Astrocyte (in vitro differentiated cells and primary cell): ENCODE results near the gene GPR15LG. TPM values are rescaled to one million over a fixed set of nuclear protein-coding genes. Genes with fewer than 3 reads are reported as not detected.
"Not testable (repeated sequence)": the region's sequence is repeated elsewhere in the genome, so short reads cannot be mapped to it uniquely, and the experiment has no call there.

Experiments
- DNase-seq: peaks from one replicate; pipeline ENCODE4 v3.0.0-alpha.2; 2010; ENCODE audit warnings: low read depth
- FAIRE-seq: peaks from 2 replicates; lab custom pipeline; 2011; peaks lifted over from hg19 to GRCh38; lab: Jason Lieb, UNC
- H2AFZ ChIP-seq: 2 replicates; pipeline ENCODE4 v1.6.0; 2012; ENCODE audit warnings: low read depth, low read length, inconsistent platforms
- H3K27ac ChIP-seq: 2 replicates; pipeline ENCODE4 v1.5.1; 2011; ENCODE audit warnings: low read depth, low read length, inconsistent platforms
- H3K27me3 ChIP-seq: 2 replicates; pipeline ENCODE4 v1.6.0; 2011; ENCODE audit warnings: low read length, inconsistent platforms; ENCODE audit not compliant: insufficient read depth
- H3K36me3 ChIP-seq: 2 replicates; pipeline ENCODE4 v1.5.1; 2011; ENCODE audit warnings: low read length, inconsistent platforms; ENCODE audit not compliant: insufficient read depth
- H3K4me1 ChIP-seq: 2 replicates; pipeline ENCODE4 v1.5.1; 2011; ENCODE audit warnings: low read length, inconsistent platforms; ENCODE audit not compliant: insufficient read depth
- H3K4me2 ChIP-seq: 2 replicates; pipeline ENCODE4 v1.6.0; 2012; ENCODE audit warnings: low read length, inconsistent platforms
- H3K4me3 ChIP-seq: 2 replicates; pipeline ENCODE4 v1.5.1; 2011; ENCODE audit warnings: low read depth, mild to moderate bottlenecking, low read length, inconsistent platforms; ENCODE audit not compliant: insufficient read depth
- H3K79me2 ChIP-seq: 2 replicates; pipeline ENCODE4 v1.6.0; 2012; ENCODE audit warnings: mild to moderate bottlenecking, low read length, inconsistent platforms; ENCODE audit not compliant: insufficient read depth
- H3K9ac ChIP-seq: 2 replicates; pipeline ENCODE4 v1.6.0; 2012; ENCODE audit warnings: mild to moderate bottlenecking, low read length, inconsistent platforms
- H3K9me3 ChIP-seq: 2 replicates; pipeline ENCODE4 v1.5.1; 2012; ENCODE audit warnings: low read depth, mild to moderate bottlenecking, low read length, inconsistent platforms; ENCODE audit not compliant: insufficient read depth
- H4K20me1 ChIP-seq: 2 replicates; pipeline ENCODE4 v1.6.0; 2012; ENCODE audit warnings: low read length, inconsistent platforms; ENCODE audit not compliant: insufficient read depth
- H3K27ac Mint-ChIP-seq: one replicate; pipeline ENCODE4 v1.8.0; 2021; ENCODE audit warnings: mild to moderate bottlenecking, mixed read lengths; ENCODE audit not compliant: unreplicated experiment
- H3K27me3 Mint-ChIP-seq: one replicate; pipeline ENCODE4 v1.8.0; 2021; ENCODE audit warnings: low read depth, mixed read lengths; ENCODE audit not compliant: unreplicated experiment
- H3K36me3 Mint-ChIP-seq: one replicate; pipeline ENCODE4 v1.8.0; 2021; ENCODE audit warnings: low read depth, mixed read lengths; ENCODE audit not compliant: unreplicated experiment
- H3K4me1 Mint-ChIP-seq: one replicate; pipeline ENCODE4 v1.8.0; 2021; ENCODE audit warnings: low read depth, mixed read lengths; ENCODE audit not compliant: unreplicated experiment
- H3K4me3 Mint-ChIP-seq: one replicate; pipeline ENCODE4 v1.8.0; 2021; ENCODE audit warnings: mild to moderate bottlenecking, moderate library complexity, mixed read lengths; ENCODE audit not compliant: unreplicated experiment
- H3K9me3 Mint-ChIP-seq: one replicate; pipeline ENCODE4 v1.8.0; 2021; ENCODE audit warnings: mild to moderate bottlenecking, mixed read lengths; ENCODE audit not compliant: unreplicated experiment
- CTCF ChIP-seq: IDR thresholded peaks from 2 replicates; pipeline ENCODE4 v1.5.1; 2011; ENCODE audit warnings: low read depth, mild to moderate bottlenecking, inconsistent platforms, low read length, moderate library complexity; ENCODE audit not compliant: insufficient read depth
- EZH2 ChIP-seq: IDR thresholded peaks from 2 replicates; pipeline ENCODE4 v1.6.1; 2012; ENCODE audit warnings: mild to moderate bottlenecking, low read length, inconsistent platforms; ENCODE audit not compliant: insufficient read depth
- total RNA-seq: library from RNA; stranded (reverse); gene quantifications from 2 replicates; pipeline ENCODE4 v1.2.1, GENCODE V29; 2021

The GPR15LG gene
- total RNA-seq, 1 donor from 2014 or later = not detected

DNA sequence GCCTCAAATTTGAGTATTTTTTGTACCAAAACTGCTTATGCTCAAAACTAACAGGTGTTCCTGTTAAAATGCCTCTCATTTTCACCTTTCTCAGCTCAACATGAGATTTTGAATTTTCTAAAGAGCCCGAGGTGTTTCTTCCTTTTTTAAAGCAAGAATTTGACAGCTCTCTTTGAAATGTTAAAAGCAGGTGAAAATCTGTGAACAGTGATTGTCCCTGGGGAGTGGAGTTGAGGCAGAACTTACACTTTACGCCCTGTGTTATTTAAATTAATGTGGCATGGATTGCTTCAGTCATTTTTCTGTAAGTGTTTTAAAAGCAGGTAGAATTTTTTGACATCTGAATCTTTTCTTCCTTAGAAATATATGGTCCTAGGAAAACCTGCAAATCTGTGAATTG, 9.2 kb upstream of the GPR15LG start:
- no peaks in the 10 kb centered on the region for H3K9me3 ChIP-seq
- no peak overlapping the region for H3K4me3 Mint-ChIP-seq
- H3K27ac Mint-ChIP-seq = no peak overlapping the region

GRCh38 chr10:84166620-84167288, 6.8 kb upstream of the GPR15LG start:
- H2AFZ ChIP-seq = no peak overlapping the region
- H3K27me3 Mint-ChIP-seq = peaks cover 12% of the 10 kb centered on the region
- TF ChIP-seq CTCF (no peak), EZH2 (no peak)
- H3K4me1 ChIP-seq = no peaks in the 10 kb centered on the region
- H3K4me1 Mint-ChIP-seq = no peaks in the 10 kb centered on the region
- no peak overlapping the region for H3K9ac ChIP-seq
- H3K4me3 Mint-ChIP-seq = no peak overlapping the region
- no peaks in the 10 kb centered on the region for H3K9me3 ChIP-seq
- DNase-seq = no peak
- no peak overlapping the region for H3K27ac ChIP-seq
- no peaks in the 10 kb centered on the region for H4K20me1 ChIP-seq
- no peaks in the 10 kb centered on the region for H3K36me3 ChIP-seq
- no peaks in the 10 kb centered on the region for H3K27me3 ChIP-seq
- H3K27ac Mint-ChIP-seq = no peak overlapping the region
- peaks cover 12% of the 10 kb centered on the region for H3K9me3 Mint-ChIP-seq
- H3K36me3 Mint-ChIP-seq = no peaks in the 10 kb centered on the region
- H3K4me2 ChIP-seq = no peak overlapping the region
- FAIRE-seq = no peak
- no peak overlapping the region for H3K4me3 ChIP-seq
- H3K79me2 ChIP-seq = no peaks in the 10 kb centered on the region

More for the DNA sequence above, 9.2 kb upstream of the GPR15LG start:
- H3K36me3 Mint-ChIP-seq = no peaks in the 10 kb centered on the region
- no peak overlapping the region for H2AFZ ChIP-seq
- TF ChIP-seq CTCF (no peak), EZH2 (no peak)
- no peaks in the 10 kb centered on the region for H3K79me2 ChIP-seq
- no peak overlapping the region for H3K9ac ChIP-seq
- DNase-seq (no peak), FAIRE-seq (no peak)
- no peaks in the 10 kb centered on the region for H3K4me1 Mint-ChIP-seq
- no peak overlapping the region for H3K27ac ChIP-seq
- H3K4me3 ChIP-seq = no peak overlapping the region
- peaks cover 12% of the 10 kb centered on the region for H3K27me3 Mint-ChIP-seq
- H3K4me2 ChIP-seq = no peak overlapping the region
- no peaks in the 10 kb centered on the region for H3K36me3 ChIP-seq
- peaks cover 12% of the 10 kb centered on the region for H3K9me3 Mint-ChIP-seq
- no peaks in the 10 kb centered on the region for H3K27me3 ChIP-seq
- H4K20me1 ChIP-seq = no peaks in the 10 kb centered on the region
- H3K4me1 ChIP-seq = no peaks in the 10 kb centered on the region

DNA sequence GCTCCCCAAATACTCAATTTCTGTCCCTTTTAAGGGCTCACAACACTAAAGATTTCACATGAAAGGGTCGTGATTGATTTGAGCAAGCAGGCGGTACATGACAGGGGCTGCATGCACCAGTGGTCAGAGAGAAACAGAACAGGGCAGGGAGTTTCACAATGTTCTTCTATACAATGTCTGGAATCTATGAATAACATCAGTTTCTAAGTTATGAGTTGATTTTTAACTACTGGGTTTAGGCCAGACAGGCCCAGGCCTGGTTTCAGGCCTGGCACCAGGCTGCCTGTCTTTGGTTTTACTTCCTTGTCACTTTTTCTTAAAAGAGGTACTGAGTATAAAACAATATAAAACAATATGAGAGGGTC, 6.3 kb upstream of the GPR15LG start:
- not testable (repeated sequence) for H3K27me3 ChIP-seq, H3K4me3 ChIP-seq, H3K4me2 ChIP-seq, H3K36me3 ChIP-seq, H3K9ac ChIP-seq, H3K27ac Mint-ChIP-seq, FAIRE-seq, H4K20me1 ChIP-seq, DNase-seq, H2AFZ ChIP-seq, H3K4me1 ChIP-seq, H3K4me1 Mint-ChIP-seq, H3K79me2 ChIP-seq, H3K9me3 ChIP-seq, H3K36me3 Mint-ChIP-seq, H3K4me3 Mint-ChIP-seq, H3K27ac ChIP-seq
- H3K27me3 Mint-ChIP-seq = peaks cover 12% of the 10 kb centered on the region
- peaks cover 12% of the 10 kb centered on the region for H3K9me3 Mint-ChIP-seq

- H3K36me3 ChIP-seq, H3K27ac ChIP-seq, H3K9ac ChIP-seq, H3K27me3 ChIP-seq, H3K4me3 ChIP-seq, H3K79me2 ChIP-seq, DNase-seq, H3K9me3 ChIP-seq, H3K27ac Mint-ChIP-seq, FAIRE-seq, H4K20me1 ChIP-seq, H3K4me3 Mint-ChIP-seq, H3K4me1 Mint-ChIP-seq, H3K4me1 ChIP-seq, H3K36me3 Mint-ChIP-seq, H2AFZ ChIP-seq, H3K4me2 ChIP-seq: not testable (repeated sequence)
- Mint-ChIP-seq H3K9me3 (peaks cover 12% of the 10 kb centered on the region), H3K27me3 (peaks cover 12% of the 10 kb centered on the region)
Observed at GRCh38 chr10:84168382-84168781, 5.2 kb upstream of the GPR15LG start.

GRCh38 chr10:84171237-84171636, 2.4 kb upstream of the GPR15LG start:
- H3K9me3 Mint-ChIP-seq = not testable (repeated sequence)

More at GRCh38 chr10:84171237-84171636, 2.4 kb upstream of the GPR15LG start:
- H3K9ac ChIP-seq, H3K4me2 ChIP-seq, H3K36me3 ChIP-seq, H3K9me3 ChIP-seq, H3K4me3 ChIP-seq, H3K4me1 ChIP-seq, H3K36me3 Mint-ChIP-seq, H3K4me1 Mint-ChIP-seq, H3K79me2 ChIP-seq, H3K27me3 ChIP-seq, H4K20me1 ChIP-seq, H3K27ac Mint-ChIP-seq, H3K4me3 Mint-ChIP-seq, H3K27ac ChIP-seq, H2AFZ ChIP-seq, H3K27me3 Mint-ChIP-seq, DNase-seq, FAIRE-seq: not testable (repeated sequence)
